Measurements from ENCODE around the gene MAPKAPK2. TPM values are rescaled to one million over a fixed set of nuclear protein-coding genes. Genes with fewer than 3 reads are reported as not detected.

MAPKAPK2 gene
- total RNA-seq, 1 experiment from 2014 or later = 51.1 TPM

GRCh38 chr1:206687915-206688442 is 3.3 kb downstream of the MAPKAPK2 start:
- H3K4me3 ChIP-seq (replicated peaks in 1 of 2; ENCODE audit: low read depth in 1 of 2, low read length in 2 of 2) = no peak overlapping the region
- CTCF ChIA-PET = interaction anchor here (1.8 kb wide), 1 partner anchor 38 kb away, joined by 4 read pairs; no protein-coding TSS in a partner anchor

More at GRCh38 chr1:206687915-206688442, 3.3 kb downstream of the MAPKAPK2 start:
- Histone ChIP-seq H3K79me2 (ENCODE audit: insufficient read depth, low read length) (peaks cover 72% of the 10 kb centered on the region), H3K4me2 (ENCODE audit: low read length) (peak overlapping the region; percentile 91), H4K20me1 (ENCODE audit: insufficient read depth) (no peaks in the 10 kb centered on the region; the same call in 1 of the 2 replicates), H3K4me1 (ENCODE audit: control insufficient read depth in 1 of 2, insufficient read depth in 2 of 2, low read length in 2 of 2) (peaks cover 19 to 35% of the 10 kb centered on the region in 2 experiments), H3K36me3 (ENCODE audit: control insufficient read depth in 1 of 2, insufficient read depth in 2 of 2, low read length in 2 of 2) (no peaks in the 10 kb centered on the region), H2AFZ (ENCODE audit: low read depth, low read length, poor library complexity, severe bottlenecking) (no peak overlapping the region), H3K27me3 (ENCODE audit: insufficient read depth, low read length) (peaks cover 5% of the 10 kb centered on the region; the same call in 1 of the 2 replicates), H3K9me2 (ENCODE audit: insufficient read depth) (no peaks in the 10 kb centered on the region), H3K9ac (ENCODE audit: low read length) (no peak overlapping the region), H3K27ac (ENCODE audit: low read depth, low read length) (no peak overlapping the region), H3K9me3 (ENCODE audit: control insufficient read depth in 1 of 2, insufficient read depth in 1 of 2, low read depth in 1 of 2, low read length in 2 of 2) (no peaks in the 10 kb centered on the region)
- DNase-seq (ENCODE audit: low read depth, low spot score) (no peak), ATAC-seq (no peak)
- no peak for TF ChIP-seq CEBPB (IDR thresholded peaks at IDR 0.05; ENCODE audit: low read depth)
- no peak for TF ChIP-seq MAX (IDR thresholded peaks at IDR 0.05)
- no peak for TF ChIP-seq FOSL1 (IDR thresholded peaks at IDR 0.05; ENCODE audit: low read depth)
- TF ChIP-seq EGR1 (IDR thresholded peaks at IDR 0.05; ENCODE audit: low read depth) = no peak
- no peak for TF ChIP-seq SIN3A (IDR thresholded peaks at IDR 0.05; ENCODE audit: low read depth)
- TF ChIP-seq CTCF (IDR thresholded peaks at IDR 0.05 in 2 of 3, conservative IDR thresholded peaks at IDR 0.05 in 1 of 3; ENCODE audit: borderline replicate concordance in 1 of 3, insufficient read depth in 1 of 3, low read depth in 2 of 3, low read length in 2 of 3) = no peak
- TF ChIP-seq YY1 (IDR thresholded peaks at IDR 0.05; ENCODE audit: extremely low read depth, insufficient replicate concordance, low read depth, low read length) = no peak
- ChIA-PET POLR2A (no interaction called here), RAD21 (ENCODE audit: low non-redundant PET in 1 of 2, low total read pairs in 2 of 2, uncharacterized antibody in 2 of 2, unreplicated experiment in 2 of 2) (no interaction called here)
- intact Hi-C loops (cut with micrococcal nuclease) = no loop called here
- no TSS peak for BruUV-seq (replicated peaks)
